Activated CD4-positive, alpha-beta T cell treated with anti-CD3 and anti-CD28 coated beads, Interleukin-2, amount 50 U/mL, for 4 hours (primary cell): Measurements from ENCODE around the gene PODXL2.
A peak's percentile ranks its signal among the peaks of the same experiment; 100 is the strongest.

ENCODE experiments used
- DNase-seq, 2 experiments: peaks; one replicate each; pipeline ENCODE4 v3.0.0-alpha.2; 2020

PODXL2 gene

DNA sequence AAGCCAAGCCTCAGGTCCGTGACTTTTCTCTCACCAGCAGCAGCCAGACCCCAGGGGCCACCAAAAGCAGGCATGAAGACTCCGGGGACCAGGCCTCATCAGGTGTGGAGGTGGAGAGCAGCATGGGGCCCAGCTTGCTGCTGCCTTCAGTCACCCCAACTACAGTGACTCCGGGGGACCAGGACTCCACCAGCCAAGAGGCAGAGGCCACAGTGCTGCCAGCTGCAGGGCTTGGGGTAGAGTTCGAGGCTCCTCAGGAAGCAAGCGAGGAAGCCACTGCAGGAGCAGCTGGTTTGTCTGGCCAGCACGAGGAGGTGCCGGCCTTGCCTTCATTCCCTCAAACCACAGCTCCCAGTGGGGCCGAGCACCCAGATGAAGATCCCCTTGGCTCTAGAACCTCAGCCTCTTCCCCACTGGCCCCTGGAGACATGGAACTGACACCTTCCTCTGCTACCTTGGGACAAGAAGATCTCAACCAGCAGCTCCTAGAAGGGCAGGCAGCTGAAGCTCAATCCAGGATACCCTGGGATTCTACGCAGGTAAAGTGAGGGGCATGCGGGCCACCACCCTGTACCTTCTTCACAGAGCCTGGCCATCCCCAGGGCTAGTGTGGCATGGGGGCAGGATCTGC, 31.8 kb downstream of the PODXL2 start:
- DNase-seq = no peak

DNA sequence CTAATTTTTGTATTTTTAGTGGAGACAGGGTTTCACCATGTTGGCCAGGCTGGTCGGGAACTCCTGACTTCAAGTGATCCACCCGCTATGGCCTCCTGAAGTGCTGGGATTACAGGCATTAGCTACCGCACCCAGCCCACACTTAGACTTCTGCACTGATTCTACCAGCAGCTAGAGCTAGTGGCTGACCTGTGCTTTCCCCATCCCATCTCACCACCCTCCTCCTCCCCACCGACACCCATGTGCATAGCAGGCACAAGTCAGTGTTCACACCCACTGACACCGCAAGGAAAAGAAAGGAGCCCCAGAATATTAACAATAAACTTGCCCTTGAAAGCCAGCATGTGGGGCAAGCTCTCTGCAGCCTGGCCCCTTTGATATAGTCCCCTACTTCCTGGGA, 32.6 kb downstream of the PODXL2 start:
- DNase-seq = no peak

DNA sequence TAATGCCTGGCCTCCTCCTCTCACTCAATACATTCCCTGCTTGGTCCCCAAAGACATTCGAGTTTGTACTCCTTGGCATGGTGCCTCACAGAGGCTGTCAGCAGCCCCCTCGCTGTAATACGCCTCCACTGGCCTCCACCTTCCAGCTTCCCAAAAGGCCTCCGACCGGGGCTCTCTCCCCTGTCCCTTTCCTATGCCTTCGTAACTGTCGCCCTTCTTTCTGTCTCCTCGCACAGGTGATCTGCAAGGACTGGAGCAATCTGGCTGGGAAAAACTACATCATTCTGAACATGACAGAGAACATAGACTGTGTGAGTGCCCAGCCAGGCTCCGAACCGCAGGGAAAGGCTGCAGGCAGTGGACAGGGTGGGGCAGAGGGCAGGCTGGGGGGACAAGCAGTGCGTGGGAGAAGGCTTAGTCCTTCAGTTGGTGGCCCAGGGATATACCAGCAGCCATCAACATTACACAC, 33.0 kb downstream of the PODXL2 start:
- no peak for DNase-seq

DNA sequence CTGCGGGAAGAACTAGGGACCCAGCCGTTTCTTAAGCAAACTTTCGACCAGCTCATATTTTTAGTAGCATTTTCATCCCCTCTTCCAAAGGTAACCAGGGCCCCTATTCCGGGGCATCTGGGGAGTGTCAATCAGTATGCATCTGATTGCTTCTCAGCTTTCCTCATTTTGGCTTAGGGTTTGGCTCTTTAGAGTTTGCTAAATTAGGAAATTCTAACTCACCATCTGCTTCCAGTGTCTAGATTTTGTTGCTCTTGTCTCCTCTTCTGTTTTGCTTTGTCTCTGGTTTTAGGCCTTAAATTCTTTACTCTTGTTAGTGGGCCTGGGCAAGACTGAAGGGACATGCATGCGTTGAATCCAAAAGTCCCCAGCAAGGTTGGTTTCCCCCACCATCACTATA, 34.2 kb downstream of the PODXL2 start:
- DNase-seq = no peak

DNA sequence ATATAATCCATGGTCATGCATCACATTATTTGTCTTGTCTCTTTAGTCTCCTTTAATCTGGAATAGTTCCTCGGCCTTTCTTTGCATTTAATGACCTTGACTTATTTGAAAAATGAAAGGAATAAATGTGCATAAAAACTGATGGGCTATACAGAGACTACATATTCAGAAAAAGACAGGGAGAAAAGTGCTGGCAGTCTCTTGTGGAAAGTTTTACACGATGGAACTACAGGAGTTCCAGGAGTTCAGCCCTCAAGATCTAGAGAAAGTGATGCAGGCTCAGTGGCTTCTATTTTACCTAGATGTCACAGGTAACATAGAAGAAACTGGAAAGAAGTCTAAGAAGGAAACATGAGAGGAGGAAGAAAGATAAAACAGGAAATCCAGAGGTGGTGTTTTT, 36.2 kb downstream of the PODXL2 start:
- DNase-seq = no peak

DNA sequence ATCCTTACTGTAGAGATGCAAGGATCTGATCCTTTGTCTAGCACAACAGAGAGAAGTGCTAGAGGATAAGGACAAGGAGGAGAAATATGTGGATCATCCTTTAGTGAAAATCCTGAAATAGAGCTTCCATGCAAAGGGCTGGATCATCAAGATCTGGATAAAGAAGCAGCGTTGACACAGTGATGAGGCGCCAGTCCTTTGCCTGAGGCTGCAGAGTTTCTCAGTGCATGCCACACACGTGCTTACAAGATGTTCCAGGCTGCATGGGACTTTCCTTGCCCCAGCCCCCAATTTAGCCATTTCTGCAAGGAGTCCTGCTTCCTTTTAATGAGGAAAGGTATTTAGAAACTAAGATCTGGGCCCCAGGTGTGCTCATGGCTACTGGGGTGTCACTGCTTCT, 36.6 kb downstream of the PODXL2 start:
- DNase-seq = no peak

DNA sequence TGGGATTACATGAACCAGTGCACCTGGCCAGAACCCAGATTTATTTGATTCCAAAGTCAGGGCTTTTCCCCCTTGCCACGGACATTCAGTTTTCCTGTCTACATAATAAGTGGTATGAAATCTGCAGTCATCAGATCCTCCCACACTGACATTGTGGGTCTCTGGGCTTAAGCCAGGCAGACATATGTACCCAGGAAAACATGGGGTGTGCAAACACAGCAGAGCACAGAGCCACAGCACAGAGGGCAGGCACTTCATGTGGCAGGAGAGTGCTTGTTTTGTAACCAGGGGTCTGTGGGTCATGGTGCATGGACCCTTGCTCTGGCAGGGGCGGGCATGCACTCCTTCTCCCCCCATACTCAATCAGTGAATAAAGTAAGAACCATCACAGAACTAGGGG, 37.7 kb downstream of the PODXL2 start:
- no peak for DNase-seq

DNA sequence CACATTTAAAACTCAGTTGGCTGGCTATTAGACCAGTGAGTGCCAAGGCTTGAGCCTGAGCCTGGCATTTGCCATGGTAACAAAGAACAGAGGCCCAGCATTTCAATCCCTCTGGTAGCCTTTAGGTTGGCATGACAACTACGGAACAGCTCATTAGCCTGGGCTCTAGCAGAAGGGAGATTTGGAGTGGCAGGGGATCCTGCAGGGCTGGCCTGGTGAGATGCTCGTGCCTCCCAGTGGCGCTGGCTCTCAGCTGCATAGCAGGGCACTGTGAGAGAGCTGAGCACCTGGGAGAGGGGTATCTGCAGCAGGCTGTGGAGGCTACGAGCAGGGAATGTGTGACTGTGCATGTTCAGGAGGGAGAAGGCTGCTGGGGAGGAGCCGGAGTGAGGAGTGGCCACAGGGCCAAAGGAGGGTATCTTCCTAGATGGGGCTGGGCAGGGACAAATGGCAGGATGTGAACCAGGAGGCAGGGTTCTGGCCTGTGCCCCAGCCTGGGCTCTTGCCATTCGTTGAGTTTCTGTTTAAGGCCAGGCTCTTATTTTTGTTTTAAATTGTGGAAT, 38.2 kb downstream of the PODXL2 start:
- no peak for DNase-seq

DNA sequence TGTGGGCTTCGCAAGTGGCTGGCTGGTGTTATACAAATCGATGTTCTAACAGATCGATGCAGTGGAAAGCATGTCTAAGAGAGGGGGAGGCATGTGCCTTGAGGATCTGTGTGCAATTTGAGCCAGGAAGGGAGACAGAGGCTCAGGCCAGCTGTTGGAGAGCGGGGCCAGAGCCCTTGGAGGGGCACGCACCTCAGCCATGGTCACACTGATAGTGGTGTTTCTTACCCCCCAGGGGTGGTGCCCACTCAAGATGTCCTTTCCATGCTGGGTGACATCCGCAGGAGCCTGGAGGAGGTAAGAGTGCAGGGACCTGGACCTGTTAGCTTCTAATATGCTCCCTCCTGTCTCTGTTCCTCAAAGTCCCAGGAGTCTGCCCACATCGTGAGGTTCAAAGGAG, 39.9 kb downstream of the PODXL2 start:
- no peak for DNase-seq

DNA sequence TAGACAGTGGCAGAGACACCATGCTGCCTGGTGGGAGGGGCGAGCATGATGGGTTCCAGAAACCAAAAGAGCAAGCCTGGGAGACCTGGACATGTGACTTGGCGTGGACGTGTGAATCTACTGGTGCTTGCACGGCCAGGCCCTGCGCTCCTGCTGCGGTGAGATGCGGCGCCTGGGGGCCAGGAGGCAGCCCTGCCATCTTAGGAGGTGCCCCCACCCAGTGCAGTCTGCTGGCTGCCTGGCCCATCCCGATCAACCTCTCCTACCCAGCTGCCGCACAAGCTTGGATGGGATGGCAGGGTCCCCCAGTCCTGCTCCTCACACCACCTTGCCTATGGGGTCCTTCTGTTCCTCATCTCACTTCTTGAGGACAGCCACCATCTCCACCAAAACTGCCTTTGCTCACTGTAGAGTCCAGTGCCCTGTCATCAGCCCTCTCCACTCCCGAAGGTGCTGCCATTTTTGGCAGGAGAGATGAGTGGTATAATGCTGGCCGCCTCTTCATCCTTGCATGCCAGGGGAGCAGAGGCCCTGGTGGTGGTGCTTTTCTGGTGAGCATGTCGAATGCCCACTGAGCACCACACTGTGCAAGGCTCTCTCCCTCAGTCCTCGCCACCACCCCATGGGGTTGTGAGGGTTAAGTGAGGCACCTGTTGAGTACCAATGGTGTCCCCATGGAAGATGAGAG, 40.7 kb downstream of the PODXL2 start:
- DNase-seq = no peak

DNA sequence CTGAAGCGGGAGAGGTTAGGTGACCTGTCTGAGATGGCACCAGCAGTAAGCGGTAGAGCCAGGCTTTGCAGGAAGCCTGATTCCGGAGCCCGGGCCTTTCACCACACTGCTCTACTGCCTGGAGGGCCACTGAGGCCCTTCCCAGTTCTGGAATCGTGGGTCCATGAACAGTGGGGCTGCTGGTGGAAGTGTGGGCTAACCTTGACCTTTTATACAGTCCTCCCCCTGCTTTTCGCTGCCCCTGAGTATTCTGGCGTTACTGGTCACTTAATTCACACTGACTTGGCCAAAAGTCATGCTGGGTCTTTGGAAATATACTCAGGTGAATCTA, 41.2 kb downstream of the PODXL2 start:
- DNase-seq = no peak

DNA sequence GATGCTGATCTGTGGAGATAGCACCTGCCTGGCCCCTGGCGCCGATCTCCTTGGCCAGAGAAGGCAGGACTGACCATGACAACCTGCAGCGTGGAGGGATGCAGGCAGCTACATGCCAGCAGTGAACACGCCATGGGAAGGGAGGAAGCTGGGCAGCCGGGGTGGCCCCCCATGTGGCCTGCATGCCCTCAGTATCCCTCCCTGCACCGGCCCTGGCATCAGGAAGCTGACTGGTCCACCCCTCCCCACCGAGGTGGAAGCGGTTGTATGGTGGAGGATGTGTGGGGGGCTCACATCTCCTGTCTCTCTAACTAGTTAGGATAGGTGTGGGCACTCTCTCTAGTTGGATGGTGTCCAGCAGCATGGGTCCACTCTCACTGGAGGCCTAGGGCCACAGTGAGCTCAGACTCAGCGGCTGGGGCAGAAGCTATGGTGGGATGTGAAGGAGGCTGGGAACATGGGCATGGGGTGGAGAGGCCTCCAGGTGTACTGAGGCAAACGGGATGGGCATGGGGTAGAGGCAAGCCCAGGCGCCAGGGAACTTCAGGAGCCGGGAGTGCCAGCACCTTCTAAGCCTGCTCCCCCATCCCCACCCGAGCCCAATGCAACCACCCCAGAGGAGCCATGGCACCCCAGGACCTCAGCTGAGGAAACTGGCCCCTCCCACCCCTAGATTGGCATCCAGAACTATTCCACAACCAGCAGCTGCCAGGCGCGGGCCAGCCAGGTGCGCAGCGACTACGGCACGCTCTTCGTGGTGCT, 42.0 kb downstream of the PODXL2 start:
- no peak for DNase-seq

DNA sequence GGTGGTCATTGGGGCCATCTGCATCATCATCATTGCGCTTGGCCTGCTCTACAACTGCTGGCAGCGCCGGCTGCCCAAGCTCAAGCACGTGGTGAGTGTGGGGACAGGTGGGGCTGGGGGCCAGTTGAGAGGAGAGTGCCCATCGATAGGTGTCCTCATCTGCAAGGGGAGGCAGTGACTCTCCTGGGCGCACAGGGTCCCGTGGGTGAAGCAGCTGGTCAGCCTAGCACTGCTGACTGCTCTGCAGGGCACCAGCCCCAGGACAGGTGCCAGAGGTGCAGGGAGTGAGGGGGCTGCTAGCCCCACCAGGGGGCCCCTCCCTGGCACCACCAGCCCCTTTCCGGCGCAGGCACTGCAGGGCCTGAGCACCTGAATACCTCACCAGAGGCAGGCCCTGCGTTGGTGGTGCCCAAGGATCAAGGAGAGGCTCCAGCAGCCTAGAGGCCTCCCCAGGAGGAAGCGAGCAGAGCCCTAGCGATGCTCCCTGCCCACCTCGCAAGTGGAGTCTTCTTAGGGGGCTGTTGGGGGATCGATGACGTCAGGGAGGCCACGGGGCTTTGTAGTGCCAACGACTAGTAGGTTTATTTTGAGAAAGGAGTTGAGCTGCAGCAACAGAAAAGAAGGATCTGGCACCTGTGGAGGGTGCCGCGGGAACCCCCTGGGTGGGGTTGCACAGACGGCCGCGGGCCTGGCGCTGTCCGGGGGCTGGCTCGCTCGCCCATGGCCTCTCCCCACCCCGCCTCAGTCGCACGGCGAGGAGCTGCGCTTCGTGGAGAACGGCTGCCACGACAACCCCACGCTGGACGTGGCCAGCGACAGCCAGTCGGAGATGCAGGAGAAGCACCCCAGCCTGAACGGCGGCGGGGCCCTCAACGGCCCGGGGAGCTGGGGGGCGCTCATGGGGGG, 42.8 kb downstream of the PODXL2 start:
- peak in 1 of 2 experiments; percentile 12 for DNase-seq

DNA sequence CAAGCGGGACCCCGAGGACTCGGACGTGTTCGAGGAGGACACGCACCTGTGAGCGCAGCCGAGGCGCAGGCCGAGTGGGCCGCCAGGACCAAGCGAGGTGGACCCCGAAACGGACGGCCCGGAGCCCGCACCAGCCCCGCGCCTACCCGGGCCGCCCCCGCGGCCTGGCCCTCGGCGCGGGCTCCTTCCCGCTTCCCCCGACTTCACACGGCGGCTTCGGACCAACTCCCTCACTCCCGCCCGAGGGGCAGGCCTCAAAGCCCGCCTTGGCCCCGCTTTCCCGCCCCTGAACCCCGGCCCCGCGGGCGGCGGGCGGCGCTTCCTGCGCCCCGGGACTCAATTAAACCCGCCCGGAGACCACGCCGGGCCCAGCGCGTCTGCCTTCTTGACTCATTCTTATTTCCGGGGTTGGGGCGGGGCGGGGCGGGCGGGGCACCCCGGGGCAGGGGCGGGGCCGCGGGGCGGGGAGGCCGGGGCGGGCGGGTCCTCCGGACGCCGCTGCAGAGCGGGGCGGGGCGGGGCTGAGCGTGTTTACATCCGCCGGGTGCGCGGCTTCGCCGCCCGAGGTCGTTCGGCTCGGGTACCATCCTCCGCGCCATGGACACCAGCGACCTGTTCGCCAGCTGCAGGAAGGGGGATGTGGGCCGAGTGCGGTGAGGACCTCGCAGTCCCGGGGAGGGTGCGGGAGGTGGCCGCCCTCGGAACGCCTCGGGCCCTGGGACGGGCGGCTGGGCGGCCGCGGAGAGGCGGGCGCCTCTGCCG, 43.6 kb downstream of the PODXL2 start, which contains the start of gene ABTB1:
TSS of gene ABTB1 (plus strand) at position 524 of the 762 bp plus-strand sequence. CDS start at position 598, 74 bp downstream.
- peak; percentile 81 for DNase-seq

DNA sequence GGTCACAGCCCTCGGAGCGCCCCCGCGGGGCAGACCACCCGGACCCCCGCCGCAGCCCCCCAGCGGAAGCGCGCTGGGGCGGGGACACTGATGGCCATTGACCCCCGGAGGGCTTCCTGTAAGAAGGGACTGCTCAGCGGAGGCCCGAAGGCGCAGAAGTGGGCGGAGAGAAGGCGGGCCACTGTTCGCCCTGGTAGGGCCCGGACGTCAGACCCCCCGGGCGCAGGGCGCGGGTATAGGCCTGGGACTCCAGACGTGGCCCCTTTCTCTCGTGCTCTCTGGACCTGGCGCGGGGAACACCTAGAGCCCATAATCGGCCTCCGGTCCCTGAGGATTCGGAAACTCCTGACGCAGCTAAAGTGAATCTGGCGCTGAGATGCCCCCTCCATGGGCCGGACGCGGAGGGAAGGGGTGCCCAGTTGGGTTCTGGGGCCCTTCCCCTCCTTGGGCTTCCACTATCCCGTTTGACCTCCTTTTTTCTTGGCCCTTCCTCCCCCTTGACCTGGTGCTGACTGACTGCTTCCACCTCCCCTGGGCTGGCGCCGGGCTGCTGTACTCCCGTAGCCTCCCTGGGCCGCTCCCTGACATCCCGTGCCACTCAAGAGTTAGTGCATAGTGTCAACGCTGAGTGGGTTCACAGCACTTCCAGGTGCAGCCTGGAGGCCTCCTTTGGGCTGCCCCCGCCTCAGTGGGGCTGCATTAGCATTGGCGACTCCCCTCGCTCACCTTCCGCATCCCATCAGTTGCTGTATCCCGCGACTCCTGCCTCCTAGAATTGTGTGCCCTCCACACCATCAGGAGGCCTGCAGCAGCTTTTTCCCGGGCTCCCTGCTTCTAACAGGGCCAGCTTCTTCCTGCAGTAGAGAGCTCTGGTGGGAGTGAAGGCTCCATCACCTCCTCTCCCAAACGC, 44.5 kb downstream of the PODXL2 start:
- DNase-seq = peak; percentile 13 to 26

DNA sequence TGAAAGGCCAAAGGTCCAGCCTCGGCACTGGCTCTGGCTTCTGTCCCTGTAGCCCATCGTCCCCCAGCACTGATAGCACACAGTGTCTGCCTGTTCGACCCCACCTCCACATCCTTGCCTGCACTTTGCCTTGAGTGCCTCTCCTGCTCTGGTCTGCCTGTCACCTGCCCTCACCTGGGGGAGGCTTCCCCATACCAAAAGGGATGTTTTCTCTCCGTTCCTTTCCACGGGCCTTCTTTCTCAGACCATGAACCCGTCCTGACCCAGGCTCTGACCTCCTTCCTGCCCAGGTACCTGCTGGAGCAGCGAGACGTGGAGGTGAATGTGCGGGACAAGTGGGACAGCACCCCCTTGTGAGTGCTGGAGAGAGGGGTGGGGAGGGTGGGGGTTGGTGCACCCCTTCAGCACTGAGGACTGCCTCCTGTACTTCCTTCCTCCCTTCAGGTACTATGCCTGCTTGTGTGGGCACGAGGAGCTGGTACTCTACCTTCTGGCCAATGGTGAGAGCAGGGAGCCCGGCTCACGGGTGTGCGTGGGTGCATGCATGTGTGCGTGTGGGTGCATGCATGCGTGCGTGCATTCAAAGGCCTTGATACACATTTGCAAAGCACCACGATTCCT, 45.2 kb downstream of the PODXL2 start:
- no peak for DNase-seq

DNA sequence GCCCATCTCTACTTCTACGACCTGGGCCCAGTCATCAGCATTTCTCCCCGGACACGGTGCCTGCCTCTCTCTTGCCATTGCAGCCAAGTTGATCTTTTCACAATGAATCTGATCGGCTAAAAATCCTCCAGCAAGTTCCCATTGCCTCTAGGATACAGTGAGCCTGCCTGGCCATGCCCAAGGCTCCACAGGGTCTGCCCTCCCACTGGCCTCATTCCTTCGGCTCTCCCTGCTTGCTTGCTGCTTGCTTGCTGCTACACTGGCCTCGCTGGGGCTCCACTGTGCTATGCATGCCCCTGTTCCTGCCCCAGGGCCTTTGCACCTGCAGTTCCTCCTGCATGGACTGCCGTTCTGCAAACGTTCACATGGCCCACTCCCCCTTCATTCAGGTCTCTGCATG, 45.8 kb downstream of the PODXL2 start:
- no peak for DNase-seq

DNA sequence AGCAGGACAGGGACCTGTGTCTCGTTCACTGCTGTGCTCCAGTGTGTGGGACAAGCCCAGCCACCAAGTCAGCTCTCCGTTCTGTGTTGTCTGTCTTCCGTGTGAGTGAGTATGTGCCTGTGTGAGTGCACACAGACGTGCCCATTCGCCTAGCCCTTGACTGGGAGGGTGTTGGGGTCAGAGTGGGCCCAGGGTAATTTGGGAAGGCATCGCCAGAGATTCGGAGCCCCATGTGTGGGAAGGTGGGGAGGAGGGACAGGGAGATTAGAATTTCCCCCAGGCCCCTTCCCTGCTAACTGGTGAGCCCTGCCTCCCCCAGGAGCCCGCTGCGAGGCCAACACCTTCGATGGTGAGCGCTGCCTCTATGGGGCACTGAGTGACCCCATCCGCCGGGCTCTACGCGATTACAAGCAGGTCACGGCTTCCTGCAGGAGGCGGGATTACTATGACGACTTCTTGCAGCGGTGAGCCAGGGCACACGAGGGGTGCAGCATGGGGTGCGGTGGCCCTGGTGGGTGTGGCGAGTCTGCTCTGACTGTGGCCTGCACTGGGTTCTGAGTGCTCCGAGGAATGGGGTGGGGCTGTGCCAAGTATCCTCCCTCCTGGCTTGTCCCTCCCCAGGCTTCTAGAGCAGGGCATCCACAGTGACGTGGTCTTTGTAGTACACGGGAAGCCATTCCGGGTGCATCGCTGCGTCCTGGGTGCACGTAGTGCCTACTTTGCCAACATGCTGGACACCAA, 46.8 kb downstream of the PODXL2 start:
- no peak for DNase-seq

DNA sequence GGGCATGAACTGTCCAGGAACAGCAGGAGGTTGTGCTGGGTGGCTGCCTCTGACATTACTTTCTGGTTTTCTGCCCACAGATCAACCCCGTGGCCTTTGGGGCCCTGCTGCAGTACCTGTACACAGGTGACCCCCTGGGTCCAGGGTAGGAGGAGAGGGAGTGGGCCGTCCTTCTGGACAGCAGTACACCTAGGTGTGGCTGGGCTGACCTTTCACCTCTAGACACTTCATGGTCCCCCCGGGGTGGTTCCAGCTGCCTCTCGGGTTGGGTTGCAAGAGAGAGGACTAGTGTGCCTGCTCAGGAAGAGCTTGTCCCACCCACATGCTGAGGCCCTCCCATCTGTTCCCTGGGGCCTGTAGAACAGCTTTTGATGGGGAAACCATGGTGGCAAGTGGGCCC, 47.5 kb downstream of the PODXL2 start:
- DNase-seq = no peak
